HG03575 (cell line): ENCODE results near the gene CDK3.
"Not testable (repeated sequence)": the region's sequence is repeated elsewhere in the genome, so short reads cannot be mapped to it uniquely, and the experiment has no call there.

Source experiments
- ATAC-seq: cut with Tn5 transposase; IDR thresholded peaks from one replicate; pipeline ENCODE4 v1.9.1; 2021; ENCODE audit not compliant: unreplicated experiment, insufficient number of reproducible peaks, low FRiP score; ENCODE audit errors: extremely low read depth

Gene CDK3

GRCh38 chr17:76000755-76001521, at the start of gene CDK3:
Gene CDK3, plus strand, starts transcription at chr17:76000855. Its CDS starts 571 bp downstream, at chr17:76001426.
- no peak for ATAC-seq

- ATAC-seq = no peak
These were observed 49.6 kb upstream of the CDK3 start for GRCh38 chr17:75950855-75951554.

- no peak for ATAC-seq
These were observed 41.4 kb upstream of the CDK3 start for GRCh38 chr17:75959051-75959838.

GRCh38 chr17:75959839-75960511, 40.7 kb upstream of the CDK3 start:
- no peak for ATAC-seq

GRCh38 chr17:75965468-75965867, 35.2 kb upstream of the CDK3 start:
- no peak for ATAC-seq

- ATAC-seq = not testable (repeated sequence)
These were observed 31.6 kb upstream of the CDK3 start for GRCh38 chr17:75969044-75969443.

GRCh38 chr17:75970011-75970523, 30.6 kb upstream of the CDK3 start:
- no peak for ATAC-seq

GRCh38 chr17:75970626-75971025, 30.0 kb upstream of the CDK3 start:
- no peak for ATAC-seq

- ATAC-seq = not testable (repeated sequence)
These were observed 25.5 kb upstream of the CDK3 start for GRCh38 chr17:75975187-75975586.

- no peak for ATAC-seq
These were observed 24.9 kb upstream of the CDK3 start for GRCh38 chr17:75975757-75976174.

- ATAC-seq = no peak
These were observed 24.3 kb upstream of the CDK3 start for GRCh38 chr17:75976175-75976848.

- ATAC-seq = no peak
These were observed 21.5 kb upstream of the CDK3 start, which contains the start of the genes ACOX1 and TEN1 for GRCh38 chr17:75978938-75979704. Gene ACOX1, minus strand, starts transcription at chr17:75979166. Its CDS starts 93 bp downstream, at chr17:75979073. Gene TEN1, plus strand, starts transcription at chr17:75979240. Its CDS starts 6,953 bp downstream, at chr17:75986193.

GRCh38 chr17:75979705-75980187, 20.9 kb upstream of the CDK3 start:
- ATAC-seq = no peak

- ATAC-seq = no peak
These were observed 20.3 kb upstream of the CDK3 start for GRCh38 chr17:75980188-75981018.

GRCh38 chr17:75981019-75981615, 19.5 kb upstream of the CDK3 start:
- ATAC-seq = no peak

- no peak for ATAC-seq
These were observed 17.0 kb upstream of the CDK3 start for GRCh38 chr17:75983501-75984181.
